ENCODE measurements around the gene FNBP1. TPM values are rescaled to one million over a fixed set of nuclear protein-coding genes. Genes with fewer than 3 reads are reported as not detected.
A peak's percentile ranks its signal among the peaks of the same experiment; 100 is the strongest.

The FNBP1 gene
- total RNA-seq, 1 donor from 2014 or later, result 63.5 TPM

DNA sequence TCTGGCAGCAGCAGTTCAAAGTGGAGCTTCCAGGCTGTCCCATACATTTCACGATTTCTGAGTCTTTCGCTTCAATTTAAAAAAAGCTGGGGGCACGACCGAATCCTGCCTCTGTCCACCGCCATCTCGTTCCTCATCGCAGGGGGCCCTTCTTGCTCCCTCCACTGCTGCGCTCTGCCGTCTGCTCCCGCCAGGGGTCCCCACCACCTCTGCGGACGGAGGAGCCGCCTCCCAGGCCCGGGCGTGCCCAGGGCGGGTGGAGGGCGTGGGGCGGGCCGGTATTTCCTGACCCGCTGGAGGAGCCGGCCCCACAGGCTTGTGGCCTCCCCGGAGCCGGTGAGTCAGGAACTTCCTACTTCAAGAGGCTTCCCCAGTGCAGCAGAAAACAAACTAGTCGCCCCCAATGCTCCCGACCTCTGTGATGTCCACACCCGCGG lies 157.3 kb downstream of the FNBP1 start:
- Histone ChIP-seq H3K36me3 (ENCODE audit: insufficient read depth, low read length) (no peaks in the 10 kb centered on the region), H3K79me2 (ENCODE audit: insufficient read depth, low read length) (no peaks in the 10 kb centered on the region), H3K4me3 (ENCODE audit: insufficient read depth, low read depth, low read length) (no peak overlapping the region), H3K4me2 (ENCODE audit: low read length) (peak overlapping the region; percentile 72), H3K27ac (ENCODE audit: low read depth, low read length) (no peak overlapping the region), H3K4me1 (ENCODE audit: insufficient read depth, low read length) (peaks cover 42% of the 10 kb centered on the region), H3K27me3 (ENCODE audit: insufficient read depth, low read length) (no peaks in the 10 kb centered on the region), H2AFZ (ENCODE audit: low read depth, low read length) (peak overlapping the region; percentile 43), H3K9me3 (ENCODE audit: insufficient read depth, low read depth, low read length) (no peaks in the 10 kb centered on the region), H3K9ac (ENCODE audit: low read length) (peak overlapping the region; percentile 51), H4K20me1 (ENCODE audit: insufficient read depth, low read length) (peaks cover 5% of the 10 kb centered on the region)
- FAIRE-seq (no peak), DNase-seq (ENCODE audit: low read depth) (peak; percentile 84)
- no peaks in the 10 kb centered on the region for H3K9me3 Mint-ChIP-seq (ENCODE audit: unreplicated experiment)
- peak overlapping the region; percentile 41 for H3K27ac Mint-ChIP-seq (ENCODE audit: unreplicated experiment)
- no peaks in the 10 kb centered on the region for H3K27me3 Mint-ChIP-seq (ENCODE audit: low read depth, unreplicated experiment)
- no peak for TF ChIP-seq EZH2 (IDR thresholded peaks at IDR 0.05; ENCODE audit: insufficient read depth, low read length)
- TF ChIP-seq, protein P1, sequence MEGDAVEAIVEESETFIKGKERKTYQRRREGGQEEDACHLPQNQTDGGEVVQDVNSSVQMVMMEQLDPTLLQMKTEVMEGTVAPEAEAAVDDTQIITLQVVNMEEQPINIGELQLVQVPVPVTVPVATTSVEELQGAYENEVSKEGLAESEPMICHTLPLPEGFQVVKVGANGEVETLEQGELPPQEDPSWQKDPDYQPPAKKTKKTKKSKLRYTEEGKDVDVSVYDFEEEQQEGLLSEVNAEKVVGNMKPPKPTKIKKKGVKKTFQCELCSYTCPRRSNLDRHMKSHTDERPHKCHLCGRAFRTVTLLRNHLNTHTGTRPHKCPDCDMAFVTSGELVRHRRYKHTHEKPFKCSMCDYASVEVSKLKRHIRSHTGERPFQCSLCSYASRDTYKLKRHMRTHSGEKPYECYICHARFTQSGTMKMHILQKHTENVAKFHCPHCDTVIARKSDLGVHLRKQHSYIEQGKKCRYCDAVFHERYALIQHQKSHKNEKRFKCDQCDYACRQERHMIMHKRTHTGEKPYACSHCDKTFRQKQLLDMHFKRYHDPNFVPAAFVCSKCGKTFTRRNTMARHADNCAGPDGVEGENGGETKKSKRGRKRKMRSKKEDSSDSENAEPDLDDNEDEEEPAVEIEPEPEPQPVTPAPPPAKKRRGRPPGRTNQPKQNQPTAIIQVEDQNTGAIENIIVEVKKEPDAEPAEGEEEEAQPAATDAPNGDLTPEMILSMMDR (IDR thresholded peaks at IDR 0.05; ENCODE audit: insufficient read depth, low read depth, low read length), result peak; percentile 63
- peaks cover 42% of the 10 kb centered on the region for H3K4me1 Mint-ChIP-seq (ENCODE audit: low read depth, unreplicated experiment)
- no peak overlapping the region for H3K4me3 Mint-ChIP-seq (ENCODE audit: unreplicated experiment)
- peaks cover 9% of the 10 kb centered on the region for H3K36me3 Mint-ChIP-seq (ENCODE audit: low read depth, unreplicated experiment)

DNA sequence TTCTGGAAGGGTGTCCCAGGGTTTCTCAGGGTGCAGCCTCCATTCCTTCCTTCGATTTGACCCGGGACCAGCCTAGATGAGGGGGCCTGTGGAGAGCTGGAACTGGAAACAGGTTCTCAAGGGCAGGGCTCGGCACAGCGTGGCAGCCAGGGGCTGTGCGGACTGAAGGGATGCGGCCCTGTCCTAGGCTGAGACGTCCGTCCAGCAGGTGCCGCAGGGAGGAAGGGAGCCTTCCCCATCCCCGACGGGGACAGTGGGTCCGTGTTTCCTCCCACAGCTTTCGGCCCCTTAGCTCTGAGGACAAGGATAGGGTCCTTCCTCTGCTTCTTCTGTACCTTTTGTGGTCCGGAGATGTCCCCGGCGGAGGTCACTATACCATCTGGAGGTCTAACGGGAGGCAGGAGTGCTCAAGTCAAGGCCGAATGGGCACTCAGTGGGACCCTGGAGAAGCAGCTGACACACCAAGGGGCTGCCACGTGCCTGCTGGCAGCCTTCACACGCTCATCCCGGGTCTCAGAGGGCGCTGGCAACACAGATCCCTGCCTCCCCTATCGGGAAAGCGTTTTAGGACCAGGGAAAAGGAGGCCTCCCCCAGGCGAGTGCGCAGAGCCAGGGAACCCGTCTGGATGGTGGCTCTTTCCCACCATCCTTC lies 157.8 kb downstream of the FNBP1 start:
- TF ChIP-seq, protein P1 (IDR thresholded peaks at IDR 0.05; ENCODE audit: insufficient read depth, low read depth, low read length), result no peak
- no peak for TF ChIP-seq EZH2 (IDR thresholded peaks at IDR 0.05; ENCODE audit: insufficient read depth, low read length)
- H3K4me3 ChIP-seq (ENCODE audit: insufficient read depth, low read depth, low read length), result no peak overlapping the region
- peak overlapping the region; percentile 72 for H3K4me2 ChIP-seq (ENCODE audit: low read length)
- DNase-seq (ENCODE audit: low read depth) (no peak), FAIRE-seq (no peak)
- H2AFZ ChIP-seq (ENCODE audit: low read depth, low read length), result peak overlapping the region; percentile 43
- H3K9me3 Mint-ChIP-seq (ENCODE audit: unreplicated experiment), result no peaks in the 10 kb centered on the region
- peaks cover 45% of the 10 kb centered on the region for H3K4me1 ChIP-seq (ENCODE audit: insufficient read depth, low read length)
- peaks cover 42% of the 10 kb centered on the region for H3K4me1 Mint-ChIP-seq (ENCODE audit: low read depth, unreplicated experiment)
- peaks cover 13% of the 10 kb centered on the region for H3K36me3 Mint-ChIP-seq (ENCODE audit: low read depth, unreplicated experiment)
- H3K9me3 ChIP-seq (ENCODE audit: insufficient read depth, low read depth, low read length), result no peaks in the 10 kb centered on the region
- peaks cover 6% of the 10 kb centered on the region for H4K20me1 ChIP-seq (ENCODE audit: insufficient read depth, low read length)
- H3K27ac Mint-ChIP-seq (ENCODE audit: unreplicated experiment), result peak overlapping the region; percentile 41
- H3K27me3 ChIP-seq (ENCODE audit: insufficient read depth, low read length), result no peaks in the 10 kb centered on the region
- no peaks in the 10 kb centered on the region for H3K27me3 Mint-ChIP-seq (ENCODE audit: low read depth, unreplicated experiment)
- H3K4me3 Mint-ChIP-seq (ENCODE audit: unreplicated experiment), result no peak overlapping the region
- no peaks in the 10 kb centered on the region for H3K79me2 ChIP-seq (ENCODE audit: insufficient read depth, low read length)
- no peak overlapping the region for H3K27ac ChIP-seq (ENCODE audit: low read depth, low read length)
- no peaks in the 10 kb centered on the region for H3K36me3 ChIP-seq (ENCODE audit: insufficient read depth, low read length)
- H3K9ac ChIP-seq (ENCODE audit: low read length), result peak overlapping the region; percentile 51
